ENCODE results near the gene ZNF710.
"Not testable (repeated sequence)": the region's sequence is repeated elsewhere in the genome, so short reads cannot be mapped to it uniquely, and the experiment has no call there.

The ZNF710 gene

DNA sequence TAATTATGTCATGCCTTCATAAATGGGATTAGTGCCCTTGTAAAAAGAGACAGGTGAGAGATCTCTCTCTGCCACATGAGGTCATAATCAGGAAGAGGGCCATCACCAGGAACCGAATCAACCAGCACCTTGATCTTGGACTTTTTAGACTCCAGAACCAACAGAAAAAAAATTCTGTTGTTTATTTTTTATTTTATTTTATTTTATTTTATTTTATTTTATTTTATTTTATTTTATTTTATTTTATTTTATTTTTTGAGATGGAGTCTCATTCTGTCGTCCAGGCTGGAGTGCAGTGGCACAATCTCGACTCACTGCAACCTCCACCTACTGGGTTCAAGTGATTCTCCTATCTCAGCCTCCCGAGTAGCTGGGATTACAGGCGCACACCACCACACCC is 106.9 kb downstream of the ZNF710 start:
- not testable (repeated sequence) for DNase-seq

DNA sequence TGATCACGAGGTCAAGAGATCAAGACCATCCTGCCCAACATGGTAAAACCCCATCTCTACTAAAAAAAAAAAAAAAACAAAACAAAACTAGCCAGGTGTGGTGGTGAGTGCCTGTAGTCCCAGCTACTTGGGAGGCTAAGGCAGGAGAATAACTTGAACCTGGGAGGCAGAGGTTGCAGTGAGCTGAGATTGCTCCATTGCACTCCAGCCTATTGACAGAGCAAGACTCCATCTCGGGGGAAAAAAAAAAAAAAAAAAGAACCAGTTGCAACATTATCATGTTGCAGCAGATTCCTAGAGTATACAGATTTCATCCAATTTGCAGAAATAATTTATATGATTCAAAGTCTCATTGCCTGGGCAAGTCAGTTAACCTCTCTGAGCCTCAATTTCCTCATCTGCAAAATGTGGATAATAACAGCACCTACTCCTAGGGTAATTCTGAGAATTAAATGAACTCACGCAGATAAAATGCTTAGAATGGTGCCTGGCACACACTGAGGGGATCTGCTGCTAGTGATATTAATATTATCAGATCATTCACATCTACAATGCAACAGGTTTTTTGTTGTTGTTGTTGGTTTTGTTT is 108.1 kb downstream of the ZNF710 start:
- not testable (repeated sequence) for DNase-seq

DNA sequence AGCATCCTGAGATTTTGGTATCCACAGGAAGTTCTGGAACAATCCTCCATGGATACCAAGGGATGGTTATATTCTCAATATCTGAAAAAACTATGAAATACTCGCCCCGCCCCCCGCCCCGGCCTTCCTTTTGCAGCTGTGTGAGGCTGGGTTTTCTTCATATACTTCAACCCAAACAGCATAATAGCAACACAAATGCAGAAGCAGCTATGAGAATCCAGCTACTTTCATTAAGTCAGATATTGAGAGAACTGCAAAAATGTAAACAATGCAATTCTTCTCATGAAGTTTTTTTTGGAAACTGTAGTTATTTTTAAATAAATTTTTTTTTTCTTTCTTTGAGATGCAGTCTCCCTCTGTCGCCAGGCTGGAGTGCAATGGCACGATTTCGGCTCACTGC is 112.0 kb downstream of the ZNF710 start:
- DNase-seq, result no peak

DNA sequence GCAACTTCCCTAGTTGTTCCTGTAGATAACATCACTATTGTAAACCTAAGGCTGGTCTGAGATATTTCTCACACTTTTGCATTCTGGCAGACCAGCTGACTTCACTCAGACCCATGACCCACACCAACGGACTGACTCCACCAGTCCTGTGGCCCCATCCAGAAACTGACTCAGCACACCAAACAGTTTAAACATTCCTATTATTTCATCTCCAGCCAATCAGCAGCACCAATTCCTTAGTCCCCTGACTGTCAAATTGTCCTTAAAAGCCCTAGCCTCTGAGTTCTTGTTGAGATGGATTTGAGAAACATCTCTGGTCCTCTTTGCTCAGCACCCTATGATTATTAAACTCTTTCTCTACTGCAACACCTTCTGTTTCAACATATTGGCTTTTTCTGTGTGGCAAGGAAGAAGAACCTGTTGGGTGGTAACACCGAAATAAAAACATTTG is 113.4 kb downstream of the ZNF710 start:
- DNase-seq, result no peak

DNA sequence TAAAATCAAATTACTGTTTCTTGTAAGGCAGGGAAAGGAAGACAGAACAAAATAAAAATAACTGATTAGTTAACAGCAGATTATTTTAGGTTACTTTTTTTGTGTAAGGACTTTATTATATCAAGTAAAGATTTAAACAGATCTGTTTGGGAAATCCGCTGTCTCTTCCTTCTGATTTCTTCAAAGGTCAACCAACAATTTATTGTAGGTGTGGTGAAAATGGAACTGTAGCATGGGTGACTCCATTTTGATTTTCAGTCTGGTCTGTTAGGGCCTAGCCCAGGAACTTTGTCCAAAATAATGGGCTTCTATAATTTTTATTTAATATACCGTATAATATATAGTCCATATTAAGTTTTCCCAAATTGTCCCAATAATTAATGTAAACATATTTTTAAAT is 114.7 kb downstream of the ZNF710 start:
- no peak for DNase-seq

DNA sequence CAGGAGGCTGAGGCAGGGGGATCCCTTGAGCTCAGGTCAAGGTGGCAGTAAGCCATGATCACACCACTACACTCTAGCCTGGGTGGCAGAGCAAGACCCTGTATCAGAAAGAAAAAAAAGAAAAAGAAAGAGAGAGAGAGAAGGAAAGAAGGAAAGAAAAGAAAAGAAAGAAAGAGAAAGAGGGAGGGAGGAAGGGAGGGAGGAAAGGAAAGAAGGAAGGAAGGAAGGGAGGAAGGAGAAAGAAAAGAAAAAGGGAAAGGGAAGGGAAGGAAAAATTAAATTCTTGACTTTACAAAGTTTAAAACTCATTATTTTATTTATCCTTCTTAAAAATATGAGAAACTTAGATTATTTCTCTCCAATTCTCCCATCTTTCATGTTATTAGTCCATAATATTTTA is 118.2 kb downstream of the ZNF710 start:
- no peak for DNase-seq

DNA sequence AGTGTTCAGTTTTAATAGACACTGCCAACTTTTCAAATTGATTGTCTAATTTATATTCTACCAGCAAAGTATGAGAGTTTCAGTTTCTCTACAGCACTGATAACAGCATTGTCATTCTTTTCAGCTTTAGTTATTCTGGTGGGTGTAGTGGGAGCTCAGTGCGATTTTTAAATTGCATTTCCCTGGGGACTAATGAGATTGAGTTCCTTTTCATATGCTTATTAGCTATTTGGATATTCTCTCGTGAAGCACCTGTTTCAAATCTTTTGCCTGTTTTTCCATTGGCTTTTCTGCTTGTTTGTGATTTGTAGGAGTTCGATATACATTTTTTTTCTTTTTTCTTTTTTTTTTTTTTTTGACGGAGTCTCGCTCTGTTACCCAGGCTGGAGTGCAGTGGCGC is 120.0 kb downstream of the ZNF710 start:
- DNase-seq, result no peak

DNA sequence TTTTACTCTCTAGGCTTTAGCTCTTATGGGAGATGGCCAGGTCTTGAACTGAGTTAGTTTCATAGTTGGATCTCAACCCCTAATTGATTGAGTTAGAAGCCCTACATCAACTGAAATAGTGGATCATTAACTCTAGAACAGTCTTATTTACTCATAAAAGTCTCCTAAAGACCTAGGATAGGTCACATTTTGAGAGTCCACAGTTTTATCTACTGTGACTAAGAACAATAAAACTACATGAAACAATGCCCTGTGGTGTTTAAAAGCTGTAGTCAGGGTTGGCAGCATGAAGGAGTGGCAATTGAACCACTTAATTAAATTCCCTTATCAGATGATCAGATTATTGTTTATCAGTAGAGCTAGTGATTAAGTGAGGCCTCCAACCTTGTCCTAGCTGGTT is 123.4 kb downstream of the ZNF710 start:
- DNase-seq, result no peak

DNA sequence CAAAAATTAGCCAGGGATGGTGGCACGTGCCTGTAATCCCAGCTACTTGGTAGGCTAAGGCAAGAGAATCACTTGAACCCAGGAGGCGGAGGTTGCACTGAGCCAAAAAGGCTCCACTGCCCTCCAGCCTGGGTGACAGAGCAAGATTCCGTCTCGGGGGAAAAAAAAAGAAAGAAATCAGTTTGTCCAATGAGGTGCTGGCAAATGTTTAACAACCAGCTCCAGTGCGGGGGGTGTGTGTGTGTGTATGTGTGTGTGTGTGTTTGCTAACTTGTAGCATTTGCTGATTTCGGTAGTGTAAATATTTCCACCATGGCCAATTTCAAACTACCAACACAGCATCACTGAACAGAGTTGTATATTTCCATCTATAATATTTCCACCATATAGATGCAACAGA is 124.9 kb downstream of the ZNF710 start:
- DNase-seq, result no peak

DNA sequence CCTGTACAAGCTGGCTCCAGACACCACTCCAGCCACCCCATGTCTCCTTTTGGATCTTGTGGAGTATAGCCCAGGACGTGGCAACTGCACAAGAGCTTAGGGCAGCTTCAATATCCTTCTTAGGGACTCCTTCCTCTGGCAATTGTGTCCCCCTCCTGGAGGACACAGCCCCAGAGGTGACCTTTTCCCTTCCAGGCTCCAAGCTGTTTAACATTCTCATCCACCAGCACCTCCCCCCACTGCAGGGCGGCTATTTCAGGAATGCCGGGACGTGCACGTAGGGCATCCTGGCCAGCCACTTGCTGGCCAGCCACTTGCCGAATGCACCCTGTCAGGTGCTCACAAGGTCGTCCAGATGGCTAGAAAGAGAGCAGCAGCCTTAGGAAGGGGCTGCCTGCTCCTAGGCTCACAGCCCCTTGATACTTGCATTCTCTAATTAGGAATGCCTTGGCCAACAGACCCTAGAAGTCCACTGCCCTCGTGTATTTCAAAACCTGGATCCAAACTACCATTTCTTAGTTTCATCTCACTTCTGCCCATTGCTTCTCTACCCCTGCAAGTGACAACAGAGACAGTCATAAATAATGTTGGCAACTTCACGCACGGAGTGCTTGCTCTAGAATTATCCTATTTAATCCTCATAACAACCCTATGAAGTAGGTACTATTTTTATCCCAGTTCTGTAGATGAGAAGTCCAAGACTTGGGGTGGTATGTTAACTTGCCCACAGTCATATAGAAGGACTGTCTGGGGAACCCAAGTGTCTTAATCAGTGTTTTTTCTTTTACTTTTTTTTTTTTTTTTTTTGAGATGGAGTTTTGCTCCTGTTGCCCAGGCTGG is 125.7 kb downstream of the ZNF710 start:
- DNase-seq, result no peak

DNA sequence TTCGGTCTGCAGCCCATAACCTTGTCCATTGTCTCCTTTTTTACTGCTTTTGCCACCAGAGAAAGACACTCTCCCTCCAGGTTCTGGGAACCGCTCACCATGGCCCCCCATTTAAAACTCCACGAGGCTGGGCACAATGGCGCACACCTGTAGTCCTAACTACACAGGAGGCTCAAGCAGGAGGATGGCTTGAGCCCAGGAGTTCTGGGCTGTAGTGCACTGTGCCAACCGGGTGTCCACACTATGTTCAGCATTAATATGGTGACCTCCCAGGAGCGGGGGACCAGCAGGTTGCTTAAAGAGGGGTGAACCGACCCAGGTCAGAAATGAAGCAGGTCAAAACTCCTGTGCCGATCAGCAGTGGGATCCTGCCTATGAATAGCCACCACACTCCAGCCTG is 129.2 kb downstream of the ZNF710 start:
- DNase-seq, result no peak

All from activated CD4-positive, CD25-positive, alpha-beta regulatory T cell treated with anti-CD3 and anti-CD28 coated beads, Interleukin-2, amount 50 U/mL, for 72 hours (primary cell).